NCI-H510A treated with DMSO at 0.1 percent for 48 hours (cell line): ENCODE data around the gene RTL10.

Source experiments
- DNase-seq: peaks from one replicate; lab custom pipeline; 2025; lab: John Stamatoyannopoulos, UW

Gene RTL10

GRCh38 chr22:19875531-19876313 is 21.0 kb upstream of the RTL10 start:
- DNase-seq, result no peak

DNA sequence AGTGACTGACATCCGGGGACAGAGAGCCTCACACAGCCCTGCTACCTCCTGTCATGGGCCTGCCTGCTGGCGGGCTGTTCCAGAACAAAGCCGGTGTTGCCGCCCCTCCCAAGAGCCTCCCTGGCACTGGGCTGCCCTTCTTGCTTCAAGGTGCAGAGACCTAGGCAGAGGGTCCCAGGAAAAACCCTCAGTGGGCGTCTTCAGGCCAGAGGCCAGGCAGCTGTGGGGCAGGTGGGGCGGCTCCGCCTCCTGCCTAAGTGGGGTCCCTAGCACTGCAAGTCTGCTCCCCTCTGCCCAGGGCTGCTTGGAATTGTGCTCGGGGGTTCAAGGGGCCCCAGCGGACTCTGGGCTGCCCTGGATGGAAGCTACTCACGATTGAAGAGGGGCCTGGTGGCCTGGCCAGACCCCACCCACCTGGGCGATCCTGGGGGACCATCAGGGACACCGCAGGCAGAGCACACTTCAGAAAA is 20.4 kb upstream of the RTL10 start:
- DNase-seq, result no peak

DNA sequence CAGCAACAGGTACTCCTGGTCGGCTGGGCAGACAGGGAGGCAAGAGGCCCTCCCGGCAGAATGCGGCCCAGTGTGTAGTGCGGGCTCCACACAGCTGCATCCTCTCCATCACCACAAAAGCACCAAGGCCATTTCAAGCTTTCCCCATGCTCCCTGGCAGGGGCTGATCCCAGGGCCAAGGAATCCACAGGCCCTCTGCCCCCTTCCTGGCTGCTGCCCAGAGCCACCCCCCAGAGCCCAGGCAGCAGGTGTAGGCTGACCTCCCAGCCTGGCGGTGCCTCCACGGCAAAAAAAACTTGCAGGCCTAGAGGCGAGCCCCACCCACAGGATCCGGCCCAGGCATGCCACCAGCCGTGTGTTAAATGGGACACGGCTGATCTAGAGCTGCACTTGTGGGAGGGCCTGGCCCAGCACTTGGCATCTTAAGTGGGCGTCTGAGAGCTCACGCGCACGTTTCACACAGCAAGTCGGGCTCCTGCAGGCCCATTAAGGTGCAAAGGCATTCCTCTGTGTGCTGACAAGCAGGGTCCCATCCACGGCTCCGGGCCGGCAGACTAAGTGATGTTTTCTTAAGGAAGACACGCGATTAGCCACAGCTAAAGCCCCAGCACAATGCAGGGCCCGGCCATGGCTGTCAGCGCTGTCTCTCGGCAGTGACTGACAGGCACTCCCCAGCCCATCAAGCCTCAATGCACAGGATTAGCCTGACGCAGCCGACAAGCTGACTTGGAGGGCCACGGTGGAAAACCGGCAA is 19.8 kb upstream of the RTL10 start:
- DNase-seq, result peak; percentile 8

GRCh38 chr22:19873960-19874306 is 19.3 kb upstream of the RTL10 start:
- no peak for DNase-seq

GRCh38 chr22:19873138-19873959 is 18.7 kb upstream of the RTL10 start:
- DNase-seq, result no peak

DNA sequence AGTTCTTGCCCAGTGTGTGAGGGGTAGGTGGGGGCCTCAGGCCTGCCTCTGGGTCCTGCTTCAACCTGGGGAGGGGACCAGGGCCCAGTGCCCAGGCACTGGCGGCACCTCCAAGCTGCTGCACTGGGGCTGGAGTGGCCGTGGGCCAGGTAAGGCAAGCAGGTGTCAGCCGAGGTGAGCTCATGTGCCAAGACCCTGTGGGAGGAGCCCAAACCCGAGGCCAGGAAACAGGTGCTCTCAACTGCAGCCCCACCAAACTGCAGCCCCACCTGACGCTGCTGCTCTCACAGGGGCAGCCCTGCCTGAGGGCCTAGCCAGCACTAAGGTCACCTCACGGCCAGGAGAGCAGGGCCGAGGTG is 18.1 kb upstream of the RTL10 start:
- DNase-seq, result peak; percentile 53

GRCh38 chr22:19871845-19872778 is 17.4 kb upstream of the RTL10 start:
- DNase-seq, result no peak

DNA sequence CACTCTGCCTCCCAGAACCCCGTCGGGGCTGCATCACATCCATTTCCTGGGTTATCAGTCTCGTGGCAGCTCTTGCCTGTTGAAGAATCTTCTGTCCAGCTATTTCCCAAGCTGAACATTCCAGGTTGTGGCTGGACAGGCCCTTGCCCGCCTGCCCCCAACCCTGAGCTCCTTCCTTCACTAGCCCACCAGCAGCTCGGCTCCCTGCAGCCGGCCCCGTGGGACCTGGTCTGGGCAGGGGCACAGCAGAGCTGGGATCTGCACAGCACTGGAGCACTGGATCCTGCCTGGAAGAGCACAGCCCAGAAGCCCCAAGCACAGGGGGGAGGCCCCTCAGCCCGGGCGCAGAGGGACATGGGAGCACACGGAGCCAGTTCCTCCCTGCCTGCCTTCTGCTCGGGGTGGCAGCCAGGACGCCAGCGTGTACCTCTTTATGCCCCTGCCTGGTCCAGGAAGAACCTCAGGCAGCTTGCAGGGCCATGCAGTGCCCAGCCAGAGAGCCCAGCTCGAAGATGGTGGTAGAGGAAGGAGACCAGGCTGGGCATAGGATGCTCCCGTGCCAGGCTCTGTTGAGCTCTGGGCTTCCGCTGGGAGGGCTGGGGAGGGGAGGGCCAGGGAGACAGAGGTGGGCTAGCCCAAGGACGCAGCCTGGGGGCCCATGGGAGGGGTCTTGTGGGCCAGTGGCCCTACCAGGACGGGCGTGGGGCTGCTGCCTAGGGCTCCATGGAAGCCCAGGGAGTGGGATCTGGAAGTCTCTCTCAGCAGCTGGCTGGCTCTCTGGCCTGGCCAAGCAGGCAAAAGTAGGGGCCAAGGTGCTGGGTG is 16.6 kb upstream of the RTL10 start:
- DNase-seq, result no peak

DNA sequence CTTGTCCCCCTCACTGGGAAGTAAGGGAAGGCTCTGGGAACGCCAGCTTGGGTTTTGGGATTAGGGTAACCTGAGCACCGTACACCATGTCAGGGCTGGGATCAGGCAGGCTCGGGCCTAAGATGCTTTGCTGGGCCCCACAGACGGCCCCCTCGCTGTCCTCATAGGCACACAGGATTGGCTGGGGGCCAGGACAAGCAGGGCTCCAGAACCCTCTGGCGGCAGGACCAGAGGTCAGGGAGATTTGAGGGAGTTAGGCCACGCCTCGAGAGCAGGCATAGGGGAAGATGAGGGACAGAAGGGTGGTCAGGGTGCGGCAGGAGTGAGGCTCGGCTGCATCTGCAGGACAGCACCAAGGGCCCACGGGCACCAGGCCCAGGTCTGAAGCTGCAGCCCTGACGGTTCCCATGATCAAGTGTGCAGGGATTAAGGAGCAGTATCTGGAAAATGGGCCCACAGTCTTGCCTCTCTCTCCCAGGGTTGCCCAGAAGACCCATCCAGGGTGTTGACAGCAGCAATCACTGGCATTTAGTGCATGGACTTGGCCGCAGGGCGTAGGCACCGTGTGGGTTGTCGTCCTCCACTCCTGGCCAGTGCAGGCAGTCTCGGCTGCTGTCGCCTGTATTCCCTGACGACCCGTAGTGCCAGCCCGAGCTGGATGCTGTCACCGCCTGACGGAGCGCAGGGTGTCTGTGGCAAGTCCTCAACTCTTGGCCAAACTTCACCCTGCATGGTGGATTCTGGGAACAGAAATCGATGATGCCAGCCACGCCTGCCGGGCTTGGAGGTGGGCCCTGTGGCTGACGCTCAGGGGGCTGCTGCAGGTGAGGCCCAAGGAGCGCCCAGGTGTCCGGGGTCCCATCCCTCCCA is 15.7 kb upstream of the RTL10 start:
- DNase-seq, result no peak

- DNase-seq, result no peak
Measured at GRCh38 chr22:19869497-19870152, 15.0 kb upstream of the RTL10 start.

- no peak for DNase-seq
Measured at GRCh38 chr22:19868773-19869471, 14.2 kb upstream of the RTL10 start.

DNA sequence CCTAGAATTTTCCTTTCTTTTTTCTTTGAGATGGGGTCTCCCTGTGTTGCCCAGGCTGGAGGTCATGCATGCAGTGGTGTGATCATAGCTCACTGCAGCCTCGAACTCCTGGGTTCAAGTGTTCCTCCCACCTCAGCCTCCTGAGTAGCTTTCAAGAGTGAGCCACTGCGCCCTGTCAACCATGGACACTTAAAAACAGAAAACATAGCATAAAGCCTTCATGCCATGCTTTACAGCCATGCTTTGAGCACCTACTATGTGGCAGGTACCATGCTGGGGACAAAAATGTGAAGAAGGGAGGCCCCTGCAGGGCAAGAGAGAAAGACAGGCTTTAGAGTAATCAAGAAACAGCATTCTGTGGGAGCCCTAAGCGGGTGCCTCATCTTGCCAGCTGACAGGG is 13.7 kb upstream of the RTL10 start:
- DNase-seq, result no peak

- no peak for DNase-seq
Measured at GRCh38 chr22:19867617-19868016, 12.9 kb upstream of the RTL10 start.

GRCh38 chr22:19866665-19867009 is 12.0 kb upstream of the RTL10 start:
- no peak for DNase-seq

GRCh38 chr22:19865141-19865829 is 10.6 kb upstream of the RTL10 start:
- DNase-seq, result no peak

- DNase-seq, result no peak
Measured at GRCh38 chr22:19864538-19865106, 9.9 kb upstream of the RTL10 start.

DNA sequence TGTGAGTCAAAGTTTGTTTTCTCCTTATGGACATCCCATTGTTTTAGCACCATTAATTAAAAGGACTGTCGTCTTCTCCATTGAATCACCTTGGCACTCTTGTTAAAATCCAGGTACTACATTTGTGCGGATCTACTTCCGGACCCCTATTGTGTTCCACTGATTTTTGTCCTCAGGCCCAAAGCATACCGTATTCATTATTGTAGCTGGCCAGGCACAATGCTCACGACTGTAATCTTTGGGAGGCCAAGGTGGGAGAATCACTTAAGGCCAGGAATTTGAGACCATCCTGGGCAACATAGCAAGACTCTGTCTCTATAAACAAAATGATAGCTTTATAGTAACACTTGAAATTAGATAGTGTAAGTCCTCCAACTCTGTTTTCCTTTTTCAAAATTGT is 8.9 kb upstream of the RTL10 start:
- DNase-seq, result no peak
